Psoas muscle (tissue), 8 donors: ENCODE measurements around the gene ITGA3. TPM values are rescaled to one million over a fixed set of nuclear protein-coding genes. Genes with fewer than 3 reads are reported as not detected.
A peak's percentile ranks its signal among the peaks of the same experiment; 100 is the strongest.

Source experiments
- ATAC-seq, 4 donors: fragments of 200-7000 bp; cut with Tn5 transposase; one replicate each; pipeline ENCODE4 v1.9.1; 2020; ENCODE audit warnings: moderate library complexity in 3 of 4, mild to moderate bottlenecking in 2 of 4
- DNase-seq, 2 donors: peaks; one replicate each; pipeline ENCODE4 v3.0.0-alpha.2; 2020
- H3K27ac ChIP-seq: fragments of 200-600 bp; one replicate; pipeline ENCODE4 v1.8.0; 2022
- H3K27me3 ChIP-seq, 3 donors: fragments of 200-600 bp in 1 of 3; one replicate each; pipeline versions ENCODE4 v1.6.1 to v1.8.0; 2013 to 2022; ENCODE audit warnings: low read length in 2 of 3, mild to moderate bottlenecking in 2 of 3, moderate library complexity in 1 of 3; ENCODE audit not compliant: insufficient read depth in 3 of 3
- H3K36me3 ChIP-seq, 2 donors: fragments of 200-600 bp in 1 of 2; one replicate each; pipeline versions ENCODE4 v1.6.1 to v1.8.0; 2013 to 2022; ENCODE audit warnings: low read depth in 1 of 2, mild to moderate bottlenecking in 1 of 2, moderate library complexity in 1 of 2; ENCODE audit not compliant: insufficient read depth in 1 of 2
- H3K4me1 ChIP-seq: fragments of 200-600 bp; one replicate; pipeline ENCODE4 v1.8.0; 2022
- H3K4me3 ChIP-seq: fragments of 200-600 bp; one replicate; pipeline ENCODE4 v1.8.0; 2022; ENCODE audit warnings: mild to moderate bottlenecking
- H3K9me3 ChIP-seq: fragments of 200-600 bp; one replicate; pipeline ENCODE4 v1.8.0; 2022
- WGBS, 3 donors: extraction: QIAGEN DNeasy Blood & Tissue Kit; methylation state at CpG; one replicate each; pipeline versions ENCODE4 v1.1.6 to v1.1.7; 2013; 5-methylcytosine and 5-hydroxymethylcytosine counted together
- intact Hi-C, 2 donors: fragments of 100-400 bp; cut with DNase I; formaldehyde crosslinking; loops; one replicate each; pipeline versions ENCODE4 v1.11.0 to v1.14.2; 2022
- polyA plus RNA-seq, 3 donors: library from polyadenylated mRNA; stranded (reverse); fragments of 200-250 nt; gene quantifications; one replicate each; pipeline ENCODE4 v1.2.3, GENCODE V29; 2013
- total RNA-seq, 4 donors: library from RNA; stranded (reverse); fragmentation: NEBNext Ultra II Directional in 2 of 4; extraction: Animal tissue kit (Norgen Biotek cat#: 25700) in 2 of 4; gene quantifications; one replicate each; pipeline versions ENCODE4 v1.2.1 to v1.2.4, GENCODE V29; 2021 to 2023
- TF ChIP-seq, protein P1 (sequence below): fragments of 200-600 bp; IDR thresholded peaks from one replicate; pipeline ENCODE4 v1.8.0; 2022; ENCODE audit warnings: antibody characterized with exemption
- donor health status: healthy with polysubstance abuse.
- donor health status: DM: no; HTN: no; CAD: no; lungs with moderate emphysema.
- donor health status: Bipolar disorder and iron deficiency.
- donor health status: healthy.
- donor health status: DM: yes; HTN: yes; CAD: no.
- donor health status: DM: no; HTN: no; CAD: no.
- donor health status: DM: no; HTN: no; CAD: no.
- donor health status: DM: yes; HTN: yes; CAD: no.

The ITGA3 gene
- total and polyA plus RNA-seq, 7 donors, result 4.9 to 21.9 (median 10.9) TPM

DNA sequence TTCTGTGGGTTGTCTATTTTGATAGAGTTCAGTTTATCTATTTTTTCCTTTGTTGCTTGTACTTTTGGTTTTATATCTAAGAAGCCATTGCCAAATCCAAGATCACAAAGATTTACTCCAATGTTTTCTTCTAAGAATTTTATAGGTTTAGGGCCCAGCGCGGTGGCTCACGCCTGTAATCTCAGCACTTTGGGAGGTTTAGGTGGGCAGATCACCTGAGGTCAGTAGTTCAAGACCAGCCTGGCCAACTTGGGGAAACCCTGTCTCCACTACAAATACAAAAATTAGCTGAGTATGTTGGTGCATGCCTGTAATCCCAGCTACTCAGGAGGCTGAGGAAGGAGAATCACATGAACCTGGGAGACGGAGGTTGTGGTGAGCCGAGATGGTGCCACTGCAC is 13.7 kb upstream of the ITGA3 start:
- 97 to 99% (median 98%) methylated on average over 5 of the region's 5 CpGs for WGBS, 3 donors
- Histone ChIP-seq H3K27ac (no peak overlapping the region), H3K27me3 (no peaks in the 10 kb centered on the region), H3K36me3 (no peaks in the 10 kb centered on the region), H3K4me1 (peaks cover 18% of the 10 kb centered on the region), H3K4me3 (no peak overlapping the region), H3K9me3 (no peaks in the 10 kb centered on the region)
- DNase-seq (peak in 1 of 2 donors; percentile 8), ATAC-seq (no peak)
- TF ChIP-seq, protein P1, sequence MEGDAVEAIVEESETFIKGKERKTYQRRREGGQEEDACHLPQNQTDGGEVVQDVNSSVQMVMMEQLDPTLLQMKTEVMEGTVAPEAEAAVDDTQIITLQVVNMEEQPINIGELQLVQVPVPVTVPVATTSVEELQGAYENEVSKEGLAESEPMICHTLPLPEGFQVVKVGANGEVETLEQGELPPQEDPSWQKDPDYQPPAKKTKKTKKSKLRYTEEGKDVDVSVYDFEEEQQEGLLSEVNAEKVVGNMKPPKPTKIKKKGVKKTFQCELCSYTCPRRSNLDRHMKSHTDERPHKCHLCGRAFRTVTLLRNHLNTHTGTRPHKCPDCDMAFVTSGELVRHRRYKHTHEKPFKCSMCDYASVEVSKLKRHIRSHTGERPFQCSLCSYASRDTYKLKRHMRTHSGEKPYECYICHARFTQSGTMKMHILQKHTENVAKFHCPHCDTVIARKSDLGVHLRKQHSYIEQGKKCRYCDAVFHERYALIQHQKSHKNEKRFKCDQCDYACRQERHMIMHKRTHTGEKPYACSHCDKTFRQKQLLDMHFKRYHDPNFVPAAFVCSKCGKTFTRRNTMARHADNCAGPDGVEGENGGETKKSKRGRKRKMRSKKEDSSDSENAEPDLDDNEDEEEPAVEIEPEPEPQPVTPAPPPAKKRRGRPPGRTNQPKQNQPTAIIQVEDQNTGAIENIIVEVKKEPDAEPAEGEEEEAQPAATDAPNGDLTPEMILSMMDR, result no peak
- intact Hi-C loops, result no loop called here

DNA sequence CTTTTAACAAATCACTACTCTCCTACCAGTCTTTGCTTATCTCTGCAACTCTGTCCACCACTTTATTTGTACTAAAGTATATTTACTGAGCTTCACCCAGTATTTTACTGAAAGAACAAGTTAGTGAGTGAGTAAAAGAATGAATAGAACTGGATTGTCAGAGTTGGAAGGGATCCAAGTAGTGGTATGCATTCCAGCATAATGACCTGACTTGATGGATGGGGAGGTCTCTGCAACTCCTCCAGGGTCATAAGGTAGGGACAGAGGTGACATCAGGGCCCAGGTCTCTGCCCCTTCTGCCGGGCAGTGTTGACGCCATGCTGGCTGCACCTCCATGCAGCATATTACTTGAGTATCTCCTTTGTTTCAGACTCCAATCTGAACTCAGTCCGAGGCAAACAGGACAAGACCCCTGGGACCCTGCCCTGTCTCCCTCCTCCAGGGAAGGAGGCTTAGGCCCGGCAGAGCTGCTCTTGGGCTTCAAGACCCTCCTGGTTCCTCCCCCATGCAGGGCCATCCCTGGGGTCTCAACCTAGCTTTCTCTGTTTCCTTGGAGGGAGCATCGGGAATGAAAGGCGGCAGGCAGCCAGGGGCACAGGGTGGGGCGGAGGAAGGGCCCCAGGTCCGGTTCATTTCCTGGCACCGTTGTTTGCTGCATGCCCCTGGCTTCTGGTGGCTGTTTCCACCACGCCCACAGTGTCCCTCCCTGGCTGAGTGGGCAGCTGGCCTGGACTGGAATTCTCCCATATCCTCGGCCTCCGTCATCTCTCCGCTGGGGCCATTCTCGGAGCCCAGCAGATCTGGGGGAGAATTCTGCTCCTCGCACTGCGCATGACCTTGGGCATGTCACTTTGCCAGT is 12.4 kb upstream of the ITGA3 start:
- intact Hi-C loops, result no loop called here
- Histone ChIP-seq H3K4me3 (no peak overlapping the region), H3K4me1 (peaks cover 18% of the 10 kb centered on the region), H3K9me3 (no peaks in the 10 kb centered on the region), H3K36me3 (no peaks in the 10 kb centered on the region), H3K27me3 (no peaks in the 10 kb centered on the region), H3K27ac (no peak overlapping the region)
- DNase-seq (peak; percentile 49 to 59), ATAC-seq (peak in 3 of 4 donors; percentile 32 to 47 (median 41))
- 24 to 35% (median 31%) methylated on average over 16 of the region's 16 CpGs for WGBS, 3 donors
- TF ChIP-seq, protein P1, result no peak

DNA sequence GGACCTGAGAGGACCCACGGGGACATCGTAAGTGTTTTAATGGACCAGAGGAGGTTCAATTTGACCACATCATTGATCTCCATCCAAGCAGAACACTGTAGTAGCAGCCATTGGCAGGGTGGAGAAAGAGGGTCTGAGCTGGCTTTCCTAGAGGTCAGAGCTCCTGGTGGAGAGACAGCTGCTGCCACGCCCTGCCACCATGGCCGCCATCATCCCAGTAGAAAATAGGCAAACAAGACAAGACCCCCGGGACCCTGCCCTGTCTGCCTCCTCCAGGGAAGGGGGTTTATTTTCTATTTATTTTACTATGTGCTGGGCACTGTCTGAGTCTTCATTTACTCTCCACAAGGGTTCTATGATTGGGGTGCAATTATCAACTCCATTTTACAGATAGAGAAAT is 11.4 kb upstream of the ITGA3 start:
- TF ChIP-seq, protein P1, result no peak

DNA sequence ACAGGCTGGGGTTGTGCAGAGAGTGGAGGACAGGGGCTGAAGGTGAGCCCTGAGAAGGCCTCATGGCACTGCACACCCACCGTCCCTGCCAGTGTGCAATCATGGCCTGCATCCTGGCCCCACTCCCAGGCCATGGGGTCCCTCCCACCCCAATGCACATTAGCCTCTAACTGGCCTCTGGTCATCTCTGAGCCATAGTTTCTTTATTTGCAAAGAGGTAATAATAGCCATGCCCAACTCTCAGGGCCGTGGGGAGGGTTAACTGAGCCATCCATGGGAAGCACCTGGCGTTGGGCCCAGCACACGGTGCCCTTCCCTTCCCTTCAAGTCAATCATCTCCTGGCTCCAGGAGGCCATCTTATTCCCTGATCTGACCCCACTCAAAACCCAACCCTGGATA is 10.8 kb upstream of the ITGA3 start:
- ATAC-seq (peak; percentile 58 to 89 (median 82)), DNase-seq (peak in 1 of 2 donors; percentile 39)
- no peaks in the 10 kb centered on the region for H3K36me3 ChIP-seq
- H3K27me3 ChIP-seq, result no peaks in the 10 kb centered on the region
- H3K4me3 ChIP-seq, result no peak overlapping the region
- no peak overlapping the region for H3K27ac ChIP-seq
- peaks cover 18% of the 10 kb centered on the region for H3K4me1 ChIP-seq
- 31 to 36% (median 32%) methylated on average over 4 of the region's 4 CpGs for WGBS, 3 donors
- TF ChIP-seq, protein P1, result no peak
- no peaks in the 10 kb centered on the region for H3K9me3 ChIP-seq
- intact Hi-C loops, result no loop called here

More for the DNA sequence above, 11.4 kb upstream of the ITGA3 start:
- intact Hi-C loops, result no loop called here
- no peaks in the 10 kb centered on the region for H3K9me3 ChIP-seq
- H3K27me3 ChIP-seq, result no peaks in the 10 kb centered on the region
- H3K27ac ChIP-seq, result no peak overlapping the region
- H3K36me3 ChIP-seq, result no peaks in the 10 kb centered on the region
- peaks cover 18% of the 10 kb centered on the region for H3K4me1 ChIP-seq
- no peak overlapping the region for H3K4me3 ChIP-seq
- WGBS, 3 donors, result 86 to 88% (median 88%) methylated on average over 5 of the region's 5 CpGs
- peak in 1 of 2 donors; percentile 17 for DNase-seq
- no peak for ATAC-seq
